Neutrophil (primary cell): ENCODE measurements around the gene RASEF.

Experiments
- H3K27ac ChIP-seq: fragments of 200-600 bp; sonication (generic); 2 replicates; pipeline ENCODE4 v1.5.1; 2016; ENCODE audit warnings: mild to moderate bottlenecking, moderate library complexity
- H3K27me3 ChIP-seq: fragments of 200-600 bp; sonication (generic); 2 replicates; pipeline ENCODE4 v1.6.0; 2016; ENCODE audit warnings: mild to moderate bottlenecking
- H3K36me3 ChIP-seq: fragments of 200-600 bp; sonication (generic); 2 replicates; pipeline ENCODE4 v1.5.1; 2017
- H3K4me1 ChIP-seq, 2 experiments: fragments of 200-600 bp in 1 of 2; sonication (generic) in 1 of 2; 1 replicate in 1 of 2; 2 replicates in 1 of 2; pipeline versions ENCODE4 v1.5.1 to v1.6.1; 2013 to 2016; ENCODE audit warnings: low read depth in 1 of 2, low read length in 1 of 2, mild to moderate bottlenecking in 1 of 2, moderate library complexity in 1 of 2; ENCODE audit not compliant: control insufficient read depth in 1 of 2, insufficient read depth in 1 of 2
- H3K4me3 ChIP-seq, 2 experiments: fragments of 200-600 bp in 1 of 2; sonication (generic) in 1 of 2; 1 replicate in 1 of 2; 2 replicates in 1 of 2; pipeline ENCODE4 v1.5.1; 2013 to 2016; ENCODE audit warnings: low read depth in 1 of 2, low read length in 1 of 2, mild to moderate bottlenecking in 1 of 2, moderate library complexity in 1 of 2
- H3K9me3 ChIP-seq: fragments of 200-600 bp; sonication (generic); 2 replicates; pipeline ENCODE4 v1.5.1; 2016
- CTCF ChIP-seq: fragments of 200-600 bp; sonication (generic); IDR thresholded peaks from 2 replicates; pipeline ENCODE4 v1.5.1; 2016; ENCODE audit warnings: antibody characterized with exemption

The RASEF gene

DNA sequence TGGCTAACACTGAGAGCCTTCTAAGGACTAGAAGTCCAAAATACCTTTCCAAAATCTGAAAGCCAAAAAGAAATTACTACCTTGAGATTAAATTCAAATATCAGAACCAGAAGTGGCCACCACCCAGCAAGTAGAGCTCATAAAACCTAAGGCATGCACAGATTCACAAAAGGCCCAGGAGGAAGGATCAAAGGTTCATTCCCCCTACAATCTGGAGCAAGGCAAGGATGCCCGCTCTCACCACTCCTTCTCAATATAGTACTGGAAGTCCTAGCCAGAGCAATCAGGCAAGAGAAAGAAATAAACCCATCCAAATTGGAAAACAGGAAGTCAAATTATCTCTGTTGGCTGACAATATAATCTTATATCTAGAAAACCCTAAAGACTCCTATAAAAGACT is 6.0 kb downstream of the RASEF start:
- H3K27ac ChIP-seq, result no peak overlapping the region
- TF ChIP-seq CTCF, result no peak
- peaks cover 28% of the 10 kb centered on the region for H3K27me3 ChIP-seq
- H3K36me3 ChIP-seq, result no peaks in the 10 kb centered on the region
- no peak overlapping the region for H3K4me3 ChIP-seq
- no peaks in the 10 kb centered on the region for H3K4me1 ChIP-seq
- no peaks in the 10 kb centered on the region for H3K9me3 ChIP-seq

GRCh38 chr9:83056174-83056573 is 6.8 kb downstream of the RASEF start:
- H3K36me3 ChIP-seq, result no peaks in the 10 kb centered on the region
- H3K9me3 ChIP-seq, result no peaks in the 10 kb centered on the region
- H3K27me3 ChIP-seq, result peaks cover 21% of the 10 kb centered on the region
- no peak overlapping the region for H3K27ac ChIP-seq
- TF ChIP-seq CTCF, result no peak
- H3K4me3 ChIP-seq, result no peak overlapping the region
- H3K4me1 ChIP-seq, result no peaks in the 10 kb centered on the region

DNA sequence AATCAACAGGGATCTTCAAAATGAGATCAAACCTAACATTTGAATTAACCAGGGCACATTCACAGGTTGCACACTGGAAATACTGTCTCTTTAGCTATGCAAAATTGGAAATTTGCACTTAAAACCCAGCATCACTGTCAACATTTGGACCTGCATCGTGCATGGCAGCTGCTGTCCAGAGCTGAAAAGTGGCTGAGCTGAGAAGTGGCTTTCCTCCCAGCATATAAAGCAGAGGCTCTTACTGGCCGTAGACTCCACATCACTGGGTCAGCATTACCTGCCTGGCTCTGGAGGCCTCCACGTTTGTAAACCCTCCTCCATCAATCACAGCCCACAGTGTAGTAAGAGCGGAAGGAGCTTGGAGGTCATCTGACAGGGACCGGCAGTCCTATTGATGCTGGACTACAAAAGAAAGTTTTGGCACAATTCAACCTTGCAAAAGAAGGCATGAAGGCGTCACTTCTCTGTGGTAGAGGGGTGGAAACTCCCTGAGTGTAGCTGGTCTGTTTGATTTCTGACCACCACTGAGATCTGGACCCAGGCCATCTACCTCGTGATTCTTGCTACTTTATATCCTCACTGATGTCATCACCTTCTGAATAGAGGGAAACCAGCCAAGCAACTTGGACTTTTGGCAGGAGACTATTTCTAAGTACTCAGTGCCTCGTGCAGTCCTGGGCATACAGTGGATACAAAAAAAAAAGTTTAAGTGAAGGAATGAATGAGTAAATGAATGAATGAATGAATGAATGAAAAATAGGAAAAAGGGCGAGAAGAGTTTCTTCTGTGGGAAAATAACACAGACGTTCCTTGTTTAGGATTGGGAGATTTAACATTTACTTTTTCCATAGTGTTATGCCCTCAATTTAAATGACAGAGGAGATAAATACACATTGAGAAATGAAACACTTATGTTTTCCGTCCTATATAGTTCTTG is 14.8 kb downstream of the RASEF start:
- no peak overlapping the region for H3K4me3 ChIP-seq
- no peaks in the 10 kb centered on the region for H3K4me1 ChIP-seq
- no peak overlapping the region for H3K27ac ChIP-seq
- no peaks in the 10 kb centered on the region for H3K36me3 ChIP-seq
- no peaks in the 10 kb centered on the region for H3K9me3 ChIP-seq
- H3K27me3 ChIP-seq, result no peaks in the 10 kb centered on the region
- TF ChIP-seq CTCF, result no peak

- Histone ChIP-seq H3K4me1 (no peaks in the 10 kb centered on the region), H3K27ac (no peak overlapping the region), H3K27me3 (no peaks in the 10 kb centered on the region), H3K36me3 (no peaks in the 10 kb centered on the region), H3K4me3 (no peak overlapping the region), H3K9me3 (no peaks in the 10 kb centered on the region)
- no peak for TF ChIP-seq CTCF
Measured at GRCh38 chr9:83043597-83043996, 19.3 kb downstream of the RASEF start.

DNA sequence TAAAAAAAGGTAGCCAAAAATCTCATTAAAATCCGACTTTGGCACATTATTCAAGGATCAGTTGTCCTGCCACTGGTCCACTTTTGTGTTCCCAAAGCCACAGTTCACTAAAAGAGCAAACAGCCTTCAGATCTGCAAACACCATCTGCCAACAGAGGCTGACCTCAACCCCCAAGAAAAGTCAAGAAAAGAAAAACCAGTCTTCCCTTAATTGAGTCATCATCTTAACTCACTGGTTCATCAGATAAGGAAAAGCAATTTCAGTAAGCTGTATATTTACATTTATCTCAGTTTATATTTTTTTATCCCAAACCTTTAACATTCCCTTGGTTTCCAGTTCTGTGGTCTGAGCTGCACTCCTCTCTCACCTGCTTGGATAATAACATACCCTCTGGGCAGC is 21.2 kb downstream of the RASEF start:
- Histone ChIP-seq H3K9me3 (no peaks in the 10 kb centered on the region), H3K27ac (no peak overlapping the region), H3K4me3 (no peak overlapping the region), H3K36me3 (no peaks in the 10 kb centered on the region), H3K27me3 (no peaks in the 10 kb centered on the region), H3K4me1 (no peaks in the 10 kb centered on the region)
- TF ChIP-seq CTCF, result no peak
